Measurements from ENCODE around the gene RPS13.

- no peak for TF ChIP-seq CTCF (IDR thresholded peaks at IDR 0.05; ENCODE audit: low read depth, low read length)
- no peak for TF ChIP-seq EZH2phosphoT487 (IDR thresholded peaks at IDR 0.05; ENCODE audit: low read depth)
Measured at GRCh38 chr11:17076517-17077239, 789 bp downstream of the RPS13 start.
